SU-DHL-6 (cell line): ENCODE measurements around the gene ETV6.

Source experiments
- EZH2phosphoT487 ChIP-seq: fragments of 200-600 bp; sonication (generic), shearing (Covaris generic); conservative IDR thresholded peaks from 2 replicates; pipeline ENCODE4 v1.6.1; 2018; ENCODE audit warnings: mild to moderate bottlenecking, antibody characterized with exemption, low read length, moderate library complexity, mixed read lengths
- TF ChIP-seq, protein P1 (sequence below): fragments of 200-600 bp; sonication (generic); IDR thresholded peaks from one replicate; pipeline ENCODE4 v1.5.1; 2017; ENCODE audit warnings: antibody characterized with exemption, mild to moderate bottlenecking, low read length, moderate library complexity; ENCODE audit not compliant: insufficient read depth, poor library complexity, severe bottlenecking

GRCh38 chr12:11753150-11753499, 103.7 kb downstream of the ETV6 start:
- TF ChIP-seq, protein P1, sequence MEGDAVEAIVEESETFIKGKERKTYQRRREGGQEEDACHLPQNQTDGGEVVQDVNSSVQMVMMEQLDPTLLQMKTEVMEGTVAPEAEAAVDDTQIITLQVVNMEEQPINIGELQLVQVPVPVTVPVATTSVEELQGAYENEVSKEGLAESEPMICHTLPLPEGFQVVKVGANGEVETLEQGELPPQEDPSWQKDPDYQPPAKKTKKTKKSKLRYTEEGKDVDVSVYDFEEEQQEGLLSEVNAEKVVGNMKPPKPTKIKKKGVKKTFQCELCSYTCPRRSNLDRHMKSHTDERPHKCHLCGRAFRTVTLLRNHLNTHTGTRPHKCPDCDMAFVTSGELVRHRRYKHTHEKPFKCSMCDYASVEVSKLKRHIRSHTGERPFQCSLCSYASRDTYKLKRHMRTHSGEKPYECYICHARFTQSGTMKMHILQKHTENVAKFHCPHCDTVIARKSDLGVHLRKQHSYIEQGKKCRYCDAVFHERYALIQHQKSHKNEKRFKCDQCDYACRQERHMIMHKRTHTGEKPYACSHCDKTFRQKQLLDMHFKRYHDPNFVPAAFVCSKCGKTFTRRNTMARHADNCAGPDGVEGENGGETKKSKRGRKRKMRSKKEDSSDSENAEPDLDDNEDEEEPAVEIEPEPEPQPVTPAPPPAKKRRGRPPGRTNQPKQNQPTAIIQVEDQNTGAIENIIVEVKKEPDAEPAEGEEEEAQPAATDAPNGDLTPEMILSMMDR: no peak
- TF ChIP-seq EZH2phosphoT487: no peak
